ENCODE measurements around the gene NEK9. TPM values are rescaled to one million over a fixed set of nuclear protein-coding genes. Genes with fewer than 3 reads are reported as not detected.

Gene NEK9
- total and polyA plus RNA-seq, 2 experiments from 2014 or later = 41.0 to 47.6 TPM

DNA sequence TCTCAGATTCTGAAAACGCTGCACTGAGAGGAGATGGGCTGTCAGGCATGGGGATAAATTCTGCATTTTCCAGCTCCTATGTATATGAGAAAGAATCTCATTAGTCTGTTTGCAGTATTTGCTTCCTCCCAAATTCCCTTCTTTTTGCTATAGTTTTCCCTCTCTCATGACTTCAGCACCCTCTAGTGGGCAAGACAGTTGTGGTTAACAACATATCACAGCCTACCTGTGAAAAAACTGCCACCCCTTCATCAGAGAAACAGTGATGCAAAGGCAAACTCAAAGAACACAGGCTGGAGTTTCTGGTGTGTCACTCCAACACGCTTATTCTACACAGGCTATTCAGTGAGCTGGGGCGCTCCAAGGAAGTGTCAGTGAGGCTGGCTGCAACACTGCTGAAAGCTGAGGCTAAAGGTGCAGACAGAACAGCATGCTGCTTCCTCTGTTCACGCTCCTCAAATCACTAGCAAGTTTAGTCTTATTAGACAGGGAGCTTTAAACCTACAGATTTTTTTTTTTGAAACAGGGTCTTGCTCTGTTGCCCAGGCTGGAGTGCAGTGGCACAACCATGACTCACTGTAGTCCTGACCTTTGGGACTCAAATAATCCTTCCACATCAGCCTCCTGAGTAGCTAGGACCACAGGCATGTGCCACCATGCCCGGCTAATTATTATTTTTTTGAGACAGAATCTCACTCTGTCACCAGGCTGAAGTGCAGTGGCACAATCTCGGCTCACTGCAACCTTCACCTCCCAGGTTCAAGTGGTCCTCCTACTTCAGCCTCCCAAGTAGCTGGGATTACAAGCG lies 38.1 kb downstream of the NEK9 start:
- H3K9me3 ChIP-seq (ENCODE audit: low read depth) = no peaks in the 10 kb centered on the region
- H3K4me2 ChIP-seq (ENCODE audit: unreplicated experiment) = no peak overlapping the region
- in situ Hi-C loops (cut with MboI) = no loop called here
- H3K79me2 ChIP-seq (ENCODE audit: insufficient read depth) = no peaks in the 10 kb centered on the region
- peak; percentile 76 for DNase-seq
- no peaks in the 10 kb centered on the region for H3K4me1 ChIP-seq (ENCODE audit: insufficient read depth)
- no peak overlapping the region for H3K9ac ChIP-seq
- H3K9me2 ChIP-seq (ENCODE audit: insufficient read depth) = no peaks in the 10 kb centered on the region
- no peak overlapping the region for H2AFZ ChIP-seq
- TF ChIP-seq EZH2phosphoT487 (IDR thresholded peaks at IDR 0.05; ENCODE audit: insufficient read depth, low read depth) (no peak), EZH2 (IDR thresholded peaks at IDR 0.05; ENCODE audit: insufficient read depth, poor library complexity, severe bottlenecking) (no peak)
- H4K20me1 ChIP-seq (ENCODE audit: insufficient read depth) = no peaks in the 10 kb centered on the region
- H3K36me3 ChIP-seq (ENCODE audit: low read depth) = peaks cover 52% of the 10 kb centered on the region
- no peak overlapping the region for H3K4me3 ChIP-seq
- no peaks in the 10 kb centered on the region for H3K27me3 ChIP-seq (replicated peaks; ENCODE audit: insufficient read depth)
- H3K27ac ChIP-seq = no peak overlapping the region
- 71 to 74% methylated on average over 7 of the region's 7 CpGs for WGBS, 2 experiments (ENCODE audit: low coverage in 1 of 2, low lambda C conversion rate in 2 of 2, missing lambda C conversion rate in 2 of 2)
- peaks cover 5% of the 10 kb centered on the region; the same call in 1 of the 2 replicates for H3F3A ChIP-seq (ENCODE audit: insufficient read depth)

DNA sequence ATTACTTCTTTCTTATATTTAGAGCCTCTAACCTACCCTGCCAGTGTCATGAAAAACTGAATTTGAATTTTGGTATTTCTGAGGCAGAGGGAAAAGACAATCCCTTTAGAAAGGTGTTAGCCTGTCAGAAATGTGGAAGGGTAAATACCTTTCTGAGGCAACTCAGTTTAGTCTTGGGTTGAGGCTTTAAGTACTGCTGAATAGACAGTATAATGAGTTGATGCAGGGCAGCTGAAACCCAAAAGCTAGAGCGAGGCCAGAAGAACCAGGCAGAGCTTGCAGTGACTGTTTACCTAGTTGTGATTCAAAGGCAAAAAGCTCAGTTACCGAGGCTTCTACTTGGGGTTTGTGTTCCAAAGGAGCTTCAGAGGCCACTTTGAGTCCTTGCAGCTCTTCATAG lies 38.7 kb downstream of the NEK9 start:
- Histone ChIP-seq H3K36me3 (ENCODE audit: low read depth) (peaks cover 55% of the 10 kb centered on the region), H3F3A (ENCODE audit: insufficient read depth) (peaks cover 5% of the 10 kb centered on the region; the same call in 1 of the 2 replicates), H3K79me2 (ENCODE audit: insufficient read depth) (no peaks in the 10 kb centered on the region), H3K9ac (no peak overlapping the region), H3K4me2 (ENCODE audit: unreplicated experiment) (no peak overlapping the region), H3K27me3 (replicated peaks; ENCODE audit: insufficient read depth) (no peaks in the 10 kb centered on the region), H4K20me1 (ENCODE audit: insufficient read depth) (no peaks in the 10 kb centered on the region), H2AFZ (no peak overlapping the region), H3K9me3 (ENCODE audit: low read depth) (no peaks in the 10 kb centered on the region), H3K9me2 (ENCODE audit: insufficient read depth) (no peaks in the 10 kb centered on the region), H3K4me1 (ENCODE audit: insufficient read depth) (no peaks in the 10 kb centered on the region), H3K4me3 (no peak overlapping the region), H3K27ac (no peak overlapping the region)
- in situ Hi-C loops (cut with MboI) = no loop called here
- WGBS, 2 experiments (ENCODE audit: low coverage in 1 of 2, low lambda C conversion rate in 2 of 2, missing lambda C conversion rate in 2 of 2) = 86 to 88% methylated on average over 2 of the region's 2 CpGs
- TF ChIP-seq EZH2phosphoT487 (IDR thresholded peaks at IDR 0.05; ENCODE audit: insufficient read depth, low read depth) (no peak), EZH2 (IDR thresholded peaks at IDR 0.05; ENCODE audit: insufficient read depth, poor library complexity, severe bottlenecking) (no peak)
- no peak for DNase-seq

DNA sequence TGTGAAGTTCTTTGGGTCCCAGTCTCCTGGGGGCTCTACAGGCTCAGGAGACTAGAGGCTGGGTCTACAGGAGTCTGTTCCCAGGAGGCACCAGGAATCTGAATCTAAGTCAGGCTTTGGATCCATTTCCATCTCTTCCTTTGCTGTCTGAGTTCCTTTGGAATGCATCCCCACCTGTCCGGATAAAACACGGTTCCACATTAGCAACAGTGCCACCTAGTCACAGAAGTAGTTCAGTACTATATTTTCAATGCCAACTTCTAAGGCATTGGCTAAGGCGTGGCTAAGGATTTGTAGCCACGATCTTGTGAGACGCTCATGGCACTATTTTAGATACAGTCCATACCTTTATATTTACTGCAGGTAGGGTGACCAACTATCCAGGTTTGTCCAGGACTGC lies 42.3 kb downstream of the NEK9 start:
- TF ChIP-seq EZH2phosphoT487 (IDR thresholded peaks at IDR 0.05; ENCODE audit: insufficient read depth, low read depth) = no peak
- TF ChIP-seq EZH2 (IDR thresholded peaks at IDR 0.05; ENCODE audit: insufficient read depth, poor library complexity, severe bottlenecking) = no peak
- H3K4me2 ChIP-seq (ENCODE audit: unreplicated experiment) = no peak overlapping the region
- H3K79me2 ChIP-seq (ENCODE audit: insufficient read depth) = no peaks in the 10 kb centered on the region
- no peak overlapping the region for H3K4me3 ChIP-seq
- H3K9me2 ChIP-seq (ENCODE audit: insufficient read depth) = no peaks in the 10 kb centered on the region
- H3K9me3 ChIP-seq (ENCODE audit: low read depth) = no peaks in the 10 kb centered on the region
- no peak for DNase-seq
- H3K27me3 ChIP-seq (replicated peaks; ENCODE audit: insufficient read depth) = no peaks in the 10 kb centered on the region
- H3K27ac ChIP-seq = no peak overlapping the region
- H2AFZ ChIP-seq = no peak overlapping the region
- H4K20me1 ChIP-seq (ENCODE audit: insufficient read depth) = no peaks in the 10 kb centered on the region
- no peak overlapping the region for H3K9ac ChIP-seq
- in situ Hi-C loops (cut with MboI) = no loop called here
- peaks cover 49% of the 10 kb centered on the region for H3K36me3 ChIP-seq (ENCODE audit: low read depth)
- WGBS, 2 experiments (ENCODE audit: low coverage in 1 of 2, low lambda C conversion rate in 2 of 2, missing lambda C conversion rate in 2 of 2) = 40 to 46% methylated on average over 5 of the region's 5 CpGs
- no peaks in the 10 kb centered on the region for H3K4me1 ChIP-seq (ENCODE audit: insufficient read depth)
- no peaks in the 10 kb centered on the region; the same call in 1 of the 2 replicates for H3F3A ChIP-seq (ENCODE audit: insufficient read depth)

DNA sequence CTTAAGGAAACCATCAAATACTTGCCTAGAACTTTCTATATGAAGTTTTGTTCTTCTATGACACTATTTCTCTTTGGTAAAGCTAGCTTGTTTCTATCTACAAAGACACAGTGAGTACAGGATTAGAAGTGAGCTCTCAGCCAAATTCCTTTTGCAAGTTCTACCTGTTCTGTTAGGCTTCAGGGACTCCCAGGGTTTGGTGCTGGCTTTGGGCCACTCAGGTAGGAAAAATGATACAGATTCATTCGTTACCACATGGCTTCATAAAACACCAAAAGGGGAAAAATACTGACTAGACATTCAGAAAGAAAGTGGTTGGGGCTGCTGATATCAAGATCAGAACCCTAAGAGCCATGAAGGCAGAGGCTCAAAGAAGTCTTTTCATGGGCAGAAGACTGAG lies 43.6 kb downstream of the NEK9 start:
- Histone ChIP-seq H3K36me3 (ENCODE audit: low read depth) (peaks cover 48% of the 10 kb centered on the region), H3K9ac (no peak overlapping the region)
- in situ Hi-C loops (cut with MboI) = no loop called here

More for the DNA sequence above, 43.6 kb downstream of the NEK9 start:
- H3K4me1 ChIP-seq (ENCODE audit: insufficient read depth) = no peaks in the 10 kb centered on the region
- H3K4me3 ChIP-seq = no peak overlapping the region
- H3K9me2 ChIP-seq (ENCODE audit: insufficient read depth) = no peaks in the 10 kb centered on the region
- no peak overlapping the region for H3K27ac ChIP-seq
- H3K9me3 ChIP-seq (ENCODE audit: low read depth) = no peaks in the 10 kb centered on the region
- no peaks in the 10 kb centered on the region for H4K20me1 ChIP-seq (ENCODE audit: insufficient read depth)
- H3F3A ChIP-seq (ENCODE audit: insufficient read depth) = no peaks in the 10 kb centered on the region; the same call in 1 of the 2 replicates
- DNase-seq = no peak
- no peaks in the 10 kb centered on the region for H3K79me2 ChIP-seq (ENCODE audit: insufficient read depth)
- 93 to 97% methylated on average over 1 of the region's 1 CpG for WGBS, 2 experiments (ENCODE audit: low coverage in 1 of 2, low lambda C conversion rate in 2 of 2, missing lambda C conversion rate in 2 of 2)
- H2AFZ ChIP-seq = no peak overlapping the region
- TF ChIP-seq EZH2 (IDR thresholded peaks at IDR 0.05; ENCODE audit: insufficient read depth, poor library complexity, severe bottlenecking) (no peak), EZH2phosphoT487 (IDR thresholded peaks at IDR 0.05; ENCODE audit: insufficient read depth, low read depth) (no peak)
- no peaks in the 10 kb centered on the region for H3K27me3 ChIP-seq (replicated peaks; ENCODE audit: insufficient read depth)
- no peak overlapping the region for H3K4me2 ChIP-seq (ENCODE audit: unreplicated experiment)

Measured in GM23248 (cell line).